ENCODE results near the gene HAUS3. TPM values are rescaled to one million over a fixed set of nuclear protein-coding genes. Genes with fewer than 3 reads are reported as not detected.

The HAUS3 gene
- total and polyA plus RNA-seq, 10 of the 15 experiments (the other 5 are each of a cell fraction or from before 2014, with no cell fraction given): 4.2 to 23.9 (median 12.3) TPM

DNA sequence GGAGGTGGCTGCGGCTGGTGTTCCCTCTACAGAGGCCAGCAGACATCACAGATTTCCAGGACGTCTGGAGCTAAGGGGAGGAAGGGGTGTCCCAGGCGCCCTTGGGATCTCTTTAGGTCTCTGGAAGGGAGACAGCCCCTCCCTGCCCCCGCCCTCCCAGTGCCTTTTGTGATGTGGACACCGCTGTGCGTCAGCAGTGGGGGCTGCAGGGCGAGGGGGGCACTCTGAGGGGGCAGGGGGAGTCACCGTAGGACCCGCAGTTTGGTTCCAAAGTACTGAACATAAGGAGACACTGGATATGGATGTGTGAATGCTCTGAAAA lies 45.6 kb upstream of the HAUS3 start (continued):
- TF ChIP-seq, protein P1, sequence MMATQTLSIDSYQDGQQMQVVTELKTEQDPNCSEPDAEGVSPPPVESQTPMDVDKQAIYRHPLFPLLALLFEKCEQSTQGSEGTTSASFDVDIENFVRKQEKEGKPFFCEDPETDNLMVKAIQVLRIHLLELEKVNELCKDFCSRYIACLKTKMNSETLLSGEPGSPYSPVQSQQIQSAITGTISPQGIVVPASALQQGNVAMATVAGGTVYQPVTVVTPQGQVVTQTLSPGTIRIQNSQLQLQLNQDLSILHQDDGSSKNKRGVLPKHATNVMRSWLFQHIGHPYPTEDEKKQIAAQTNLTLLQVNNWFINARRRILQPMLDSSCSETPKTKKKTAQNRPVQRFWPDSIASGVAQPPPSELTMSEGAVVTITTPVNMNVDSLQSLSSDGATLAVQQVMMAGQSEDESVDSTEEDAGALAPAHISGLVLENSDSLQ (IDR thresholded peaks at IDR 0.05): no peak

DNA sequence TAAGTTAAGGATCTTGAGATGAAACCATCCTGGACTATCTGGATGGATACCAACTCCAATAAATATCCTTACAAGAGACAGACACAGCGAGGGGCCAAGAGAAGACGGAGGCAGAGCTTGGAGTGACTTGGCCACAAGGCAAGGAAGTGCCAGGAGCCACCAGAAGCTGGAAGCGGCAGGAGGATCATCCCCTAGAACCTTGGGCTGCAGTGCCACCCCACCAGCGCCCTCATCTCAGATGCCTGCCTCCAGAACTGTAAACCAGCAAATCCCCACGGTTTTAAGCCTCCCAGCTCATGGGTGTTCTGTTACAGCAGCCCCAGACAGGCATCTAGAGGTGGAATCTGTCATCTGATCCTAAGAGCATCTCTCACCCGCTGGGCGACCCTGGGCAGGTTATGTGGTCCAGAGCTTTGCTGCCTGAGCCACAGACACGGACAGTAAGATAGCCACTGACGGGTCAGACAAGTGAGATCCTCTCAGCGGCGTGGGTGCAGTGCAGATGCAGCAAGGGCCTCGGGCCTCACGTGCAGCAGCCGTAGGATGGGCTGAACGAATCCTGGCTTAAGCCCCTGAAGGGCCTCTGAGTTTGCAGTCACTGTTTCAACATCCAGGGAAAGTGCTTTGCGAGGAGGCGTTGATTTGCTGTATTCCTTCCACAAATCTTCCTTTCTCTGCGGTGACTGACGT lies 45.1 kb upstream of the HAUS3 start:
- WGBS (ENCODE audit: insufficient coverage, insufficient replicate concordance, low lambda C conversion rate, missing lambda C conversion rate): 31% methylated on average over 19 of the region's 19 CpGs
- CTCF ChIA-PET: no interaction called here
- Histone ChIP-seq H3K4me2 (ENCODE audit: control insufficient read depth, insufficient read depth) (no peak overlapping the region), H3K27ac (ENCODE audit: control insufficient read depth, insufficient read depth) (no peak overlapping the region), H3K79me2 (ENCODE audit: control insufficient read depth, insufficient read depth, low read length) (no peaks in the 10 kb centered on the region), H2AFZ (ENCODE audit: control insufficient read depth, low read depth, low read length) (no peak overlapping the region), H3K9ac (ENCODE audit: control insufficient read depth, insufficient read depth, low read length) (no peak overlapping the region), H3K4me1 (ENCODE audit: control insufficient read depth, insufficient read depth, low read length) (peaks cover 8% of the 10 kb centered on the region; the same call in 1 of the 2 replicates), H3K9me3 (replicated peaks; ENCODE audit: control insufficient read depth, insufficient read depth, low read length) (no peaks in the 10 kb centered on the region), H3K36me3 (ENCODE audit: control insufficient read depth in 2 of 2, insufficient read depth in 2 of 2, low read length in 1 of 2) (no peaks in the 10 kb centered on the region), H3K27me3 (replicated peaks in 1 of 2; ENCODE audit: control insufficient read depth in 2 of 2, insufficient read depth in 2 of 2, low read length in 1 of 2) (peaks cover 0 to 1% of the 10 kb centered on the region in 2 experiments; a peak in 2 of 4 replicates), H3K4me3 (no peak overlapping the region), H4K20me1 (ENCODE audit: control insufficient read depth, insufficient read depth) (no peaks in the 10 kb centered on the region)
- SMC1A ChIA-PET (ENCODE audit: uncharacterized antibody, unreplicated experiment): no interaction called here
- in situ Hi-C loops (cut with MboI) (no loop called here), intact Hi-C loops (cut with micrococcal nuclease; ENCODE audit: unreplicated experiment) (no loop called here)
- DNase-seq (ENCODE audit: low read depth, low spot score): no peak
- POLR2A ChIA-PET: no interaction called here
- no TSS peak for BruUV-seq (replicated peaks)
- FAIRE-seq: no peak
- TF ChIP-seq, protein P2, sequence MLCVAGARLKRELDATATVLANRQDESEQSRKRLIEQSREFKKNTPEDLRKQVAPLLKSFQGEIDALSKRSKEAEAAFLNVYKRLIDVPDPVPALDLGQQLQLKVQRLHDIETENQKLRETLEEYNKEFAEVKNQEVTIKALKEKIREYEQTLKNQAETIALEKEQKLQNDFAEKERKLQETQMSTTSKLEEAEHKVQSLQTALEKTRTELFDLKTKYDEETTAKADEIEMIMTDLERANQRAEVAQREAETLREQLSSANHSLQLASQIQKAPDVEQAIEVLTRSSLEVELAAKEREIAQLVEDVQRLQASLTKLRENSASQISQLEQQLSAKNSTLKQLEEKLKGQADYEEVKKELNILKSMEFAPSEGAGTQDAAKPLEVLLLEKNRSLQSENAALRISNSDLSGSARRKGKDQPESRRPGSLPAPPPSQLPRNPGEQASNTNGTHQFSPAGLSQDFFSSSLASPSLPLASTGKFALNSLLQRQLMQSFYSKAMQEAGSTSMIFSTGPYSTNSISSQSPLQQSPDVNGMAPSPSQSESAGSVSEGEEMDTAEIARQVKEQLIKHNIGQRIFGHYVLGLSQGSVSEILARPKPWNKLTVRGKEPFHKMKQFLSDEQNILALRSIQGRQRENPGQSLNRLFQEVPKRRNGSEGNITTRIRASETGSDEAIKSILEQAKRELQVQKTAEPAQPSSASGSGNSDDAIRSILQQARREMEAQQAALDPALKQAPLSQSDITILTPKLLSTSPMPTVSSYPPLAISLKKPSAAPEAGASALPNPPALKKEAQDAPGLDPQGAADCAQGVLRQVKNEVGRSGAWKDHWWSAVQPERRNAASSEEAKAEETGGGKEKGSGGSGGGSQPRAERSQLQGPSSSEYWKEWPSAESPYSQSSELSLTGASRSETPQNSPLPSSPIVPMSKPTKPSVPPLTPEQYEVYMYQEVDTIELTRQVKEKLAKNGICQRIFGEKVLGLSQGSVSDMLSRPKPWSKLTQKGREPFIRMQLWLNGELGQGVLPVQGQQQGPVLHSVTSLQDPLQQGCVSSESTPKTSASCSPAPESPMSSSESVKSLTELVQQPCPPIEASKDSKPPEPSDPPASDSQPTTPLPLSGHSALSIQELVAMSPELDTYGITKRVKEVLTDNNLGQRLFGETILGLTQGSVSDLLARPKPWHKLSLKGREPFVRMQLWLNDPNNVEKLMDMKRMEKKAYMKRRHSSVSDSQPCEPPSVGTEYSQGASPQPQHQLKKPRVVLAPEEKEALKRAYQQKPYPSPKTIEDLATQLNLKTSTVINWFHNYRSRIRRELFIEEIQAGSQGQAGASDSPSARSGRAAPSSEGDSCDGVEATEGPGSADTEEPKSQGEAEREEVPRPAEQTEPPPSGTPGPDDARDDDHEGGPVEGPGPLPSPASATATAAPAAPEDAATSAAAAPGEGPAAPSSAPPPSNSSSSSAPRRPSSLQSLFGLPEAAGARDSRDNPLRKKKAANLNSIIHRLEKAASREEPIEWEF (IDR thresholded peaks at IDR 0.05; ENCODE audit: insufficient replicate concordance, low read depth, low read length): no peak
- TF ChIP-seq ZBED1 (IDR thresholded peaks at IDR 0.05; ENCODE audit: borderline replicate concordance): no peak
- TF ChIP-seq FOS (IDR thresholded peaks at IDR 0.05; ENCODE audit: borderline replicate concordance, extremely low read depth, insufficient read length): no peak
- TF ChIP-seq EGR1 (IDR thresholded peaks at IDR 0.05; ENCODE audit: borderline replicate concordance in 1 of 2, low read depth in 2 of 2, low read length in 2 of 2): no peak
- no peak for TF ChIP-seq RB1 (IDR thresholded peaks at IDR 0.05; ENCODE audit: borderline replicate concordance)
- TF ChIP-seq SREBF1 (IDR thresholded peaks at IDR 0.05; ENCODE audit: low read length): no peak
- no peak for TF ChIP-seq HDAC6 (IDR thresholded peaks at IDR 0.05; ENCODE audit: unreplicated experiment)
- TF ChIP-seq ZSCAN29 (IDR thresholded peaks at IDR 0.05): no peak
- TF ChIP-seq MXI1 (IDR thresholded peaks at IDR 0.05; ENCODE audit: low read depth, low read length): no peak
- TF ChIP-seq SUPT20H (IDR thresholded peaks at IDR 0.05; ENCODE audit: borderline replicate concordance, control insufficient read depth, low read depth, low read length): no peak
- no peak for TF ChIP-seq YBX1 (IDR thresholded peaks at IDR 0.05)
- RAD21 ChIA-PET (ENCODE audit: unreplicated experiment): no interaction called here
- ATAC-seq: no peak

Measured in GM12878 (cell line).